Keratinocyte (primary cell): ENCODE data around the gene FAM107B. TPM values are rescaled to one million over a fixed set of nuclear protein-coding genes. Genes with fewer than 3 reads are reported as not detected.

Experiments used
- DNase-seq: peaks from one replicate; pipeline ENCODE4 v3.0.0-alpha.2; 2011; ENCODE audit warnings: low read depth, missing footprints, low spot score
- FAIRE-seq: peaks from 2 replicates; lab custom pipeline; 2011; peaks lifted over from hg19 to GRCh38; lab: Jason Lieb, UNC
- H2AFZ ChIP-seq: 2 replicates; pipeline ENCODE4 v1.6.0; 2012; ENCODE audit warnings: low read length, control low read depth, inconsistent platforms; ENCODE audit not compliant: control insufficient read depth
- H3K27ac ChIP-seq: 2 replicates; pipeline ENCODE4 v1.5.1; 2011; ENCODE audit warnings: low read length; ENCODE audit not compliant: control insufficient read depth, insufficient read depth
- H3K27me3 ChIP-seq: 3 replicates; pipeline ENCODE4 v1.6.0; 2011; ENCODE audit warnings: low read length; ENCODE audit not compliant: control insufficient read depth, insufficient read depth; ENCODE audit errors: extremely low read depth
- H3K36me3 ChIP-seq, 2 experiments: 2 replicates in 1 of 2; 3 replicates in 1 of 2; pipeline ENCODE4 v1.5.1; 2011; ENCODE audit warnings: low read length in 2 of 2, mild to moderate bottlenecking in 1 of 2; ENCODE audit not compliant: control insufficient read depth in 2 of 2, insufficient read depth in 2 of 2; ENCODE audit errors: extremely low read depth in 1 of 2
- H3K4me1 ChIP-seq: 3 replicates; pipeline ENCODE4 v1.5.1; 2011; ENCODE audit warnings: low read length; ENCODE audit not compliant: control insufficient read depth, insufficient read depth; ENCODE audit errors: extremely low read depth
- H3K4me2 ChIP-seq: 3 replicates; pipeline ENCODE4 v1.6.0; 2011; ENCODE audit warnings: low read depth, low read length; ENCODE audit not compliant: control insufficient read depth, insufficient read depth; ENCODE audit errors: extremely low read depth
- H3K4me3 ChIP-seq, 3 experiments: fragments of 200-600 bp in 1 of 3; sonication (generic) in 1 of 3; 2 replicates in 2 of 3; 3 replicates in 1 of 3; pipeline ENCODE4 v1.5.1; 2011 to 2016; ENCODE audit warnings: low read length in 3 of 3, mild to moderate bottlenecking in 3 of 3, control low read depth in 2 of 3, inconsistent platforms in 1 of 3, low read depth in 1 of 3, mixed read lengths in 1 of 3, mixed run types in 1 of 3, moderate library complexity in 1 of 3; ENCODE audit not compliant: control insufficient read depth in 2 of 3, insufficient read depth in 2 of 3; ENCODE audit errors: extremely low read depth in 1 of 3
- H3K79me2 ChIP-seq: 2 replicates; pipeline ENCODE4 v1.6.0; 2012; ENCODE audit warnings: low read length; ENCODE audit not compliant: control insufficient read depth, insufficient read depth
- H3K9ac ChIP-seq: 3 replicates; pipeline ENCODE4 v1.6.0; 2011; ENCODE audit warnings: low read length; ENCODE audit not compliant: control insufficient read depth, insufficient read depth; ENCODE audit errors: extremely low read depth
- H3K9me1 ChIP-seq: 3 replicates; pipeline ENCODE4 v1.6.0; 2011; ENCODE audit warnings: low read length; ENCODE audit not compliant: control insufficient read depth, insufficient read depth; ENCODE audit errors: extremely low read depth
- H3K9me3 ChIP-seq: 2 replicates; pipeline ENCODE4 v1.5.1; 2012; ENCODE audit warnings: low read depth, low read length; ENCODE audit not compliant: control insufficient read depth
- H4K20me1 ChIP-seq: 3 replicates; pipeline ENCODE4 v1.6.0; 2011; ENCODE audit warnings: low read length; ENCODE audit not compliant: control insufficient read depth, insufficient read depth; ENCODE audit errors: extremely low read depth
- EZH2 ChIP-seq: IDR thresholded peaks from one replicate; pipeline ENCODE4 v1.6.1; 2012; ENCODE audit warnings: inconsistent platforms, mild to moderate bottlenecking, low read length, moderate library complexity
- dilution Hi-C: fragments of 300-500 bp; cut with MboI; formaldehyde crosslinking; loops from one replicate; pipeline ENCODE4 v1.7.0; 2020; ENCODE audit warnings: low sequenced_read_pairs; ENCODE audit not compliant: extremely low pct_ligation_motif_present
- polyA plus RNA-seq, 5 experiments: library from polyadenylated mRNA; depleted of rRNA in 3 of 5; stranded (reverse) in 3 of 5; stranded (forward) in 1 of 5; unstranded in 1 of 5; fragments of >200 nt; gene quantifications; 1 replicate in 1 of 5; 2 replicates in 3 of 5; 3 replicates in 1 of 5; pipeline versions ENCODE4 v1.2.1 to v1.2.3, GENCODE V29; 2011 to 2012; ENCODE audit warnings: missing spikeins in 2 of 5, low read depth in 1 of 5, low replicate concordance in 1 of 5
- TF ChIP-seq, protein P1 (sequence below), 3 experiments: IDR thresholded peaks in 1 of 3; conservative IDR thresholded peaks in 1 of 3; optimal IDR thresholded peaks in 1 of 3; 2 replicates in 2 of 3; 3 replicates in 1 of 3; pipeline versions ENCODE3 to v1.5.1; 2011; ENCODE audit warnings: low read length in 3 of 3, mild to moderate bottlenecking in 3 of 3, moderate library complexity in 2 of 3, control low read depth in 1 of 3, inconsistent platforms in 1 of 3; ENCODE audit not compliant: insufficient read depth in 2 of 3; ENCODE audit errors: extremely low read depth in 1 of 3

The FAM107B gene
- polyA plus RNA-seq, 1 donor (not counting 4 experiments of a cell fraction or from before 2014, with no cell fraction given) = 8.7 TPM

DNA sequence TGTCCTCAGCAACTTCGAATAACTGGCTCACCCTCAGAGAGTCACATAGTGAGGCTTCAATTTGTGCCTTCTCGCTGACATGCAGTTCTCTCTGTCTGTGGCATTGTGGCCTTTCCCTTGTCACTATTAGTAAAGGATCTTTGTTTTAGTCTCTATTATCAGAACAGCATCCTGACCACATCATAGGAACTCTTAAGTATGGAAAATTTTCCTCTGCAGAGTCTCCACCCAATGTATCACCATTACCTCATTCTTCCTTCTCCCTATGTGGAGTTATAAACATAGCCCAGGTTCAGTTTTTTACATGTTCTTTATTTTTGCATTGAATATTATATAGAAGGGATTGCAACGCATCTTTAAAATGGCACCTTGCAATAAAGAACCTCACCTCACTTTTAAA is 112.9 kb downstream of the FAM107B start:
- TF ChIP-seq EZH2 = no peak
- TF ChIP-seq, protein P1, sequence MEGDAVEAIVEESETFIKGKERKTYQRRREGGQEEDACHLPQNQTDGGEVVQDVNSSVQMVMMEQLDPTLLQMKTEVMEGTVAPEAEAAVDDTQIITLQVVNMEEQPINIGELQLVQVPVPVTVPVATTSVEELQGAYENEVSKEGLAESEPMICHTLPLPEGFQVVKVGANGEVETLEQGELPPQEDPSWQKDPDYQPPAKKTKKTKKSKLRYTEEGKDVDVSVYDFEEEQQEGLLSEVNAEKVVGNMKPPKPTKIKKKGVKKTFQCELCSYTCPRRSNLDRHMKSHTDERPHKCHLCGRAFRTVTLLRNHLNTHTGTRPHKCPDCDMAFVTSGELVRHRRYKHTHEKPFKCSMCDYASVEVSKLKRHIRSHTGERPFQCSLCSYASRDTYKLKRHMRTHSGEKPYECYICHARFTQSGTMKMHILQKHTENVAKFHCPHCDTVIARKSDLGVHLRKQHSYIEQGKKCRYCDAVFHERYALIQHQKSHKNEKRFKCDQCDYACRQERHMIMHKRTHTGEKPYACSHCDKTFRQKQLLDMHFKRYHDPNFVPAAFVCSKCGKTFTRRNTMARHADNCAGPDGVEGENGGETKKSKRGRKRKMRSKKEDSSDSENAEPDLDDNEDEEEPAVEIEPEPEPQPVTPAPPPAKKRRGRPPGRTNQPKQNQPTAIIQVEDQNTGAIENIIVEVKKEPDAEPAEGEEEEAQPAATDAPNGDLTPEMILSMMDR (optimal IDR thresholded peaks at IDR 0.05 in 1 of 3, IDR thresholded peaks at IDR 0.05 in 1 of 3, conservative IDR thresholded peaks at IDR 0.05 in 1 of 3; ENCODE audit: extremely low read depth in 1 of 3, insufficient read depth in 2 of 3, low read length in 3 of 3) = no peak
- FAIRE-seq = no peak

DNA sequence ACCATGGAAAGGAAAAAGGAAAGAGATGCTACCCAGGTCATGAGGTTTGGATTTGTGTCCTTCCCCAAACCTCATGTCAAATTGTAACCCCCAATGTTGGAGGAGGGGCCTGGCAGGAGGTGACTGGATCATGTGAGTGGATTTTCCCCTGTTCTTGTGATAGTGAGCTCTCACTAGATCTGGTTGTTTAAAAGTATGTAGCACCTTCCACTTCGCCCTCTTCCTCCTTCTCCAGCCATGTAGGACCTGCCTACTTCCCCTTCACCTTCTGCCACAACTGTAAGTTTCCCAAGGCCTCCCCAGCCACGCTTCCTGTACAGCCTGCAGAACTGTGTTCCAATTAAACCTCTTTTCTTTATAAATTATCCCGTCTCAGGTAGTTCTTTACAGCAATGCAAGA is 113.9 kb downstream of the FAM107B start:
- Histone ChIP-seq H4K20me1 (no peaks in the 10 kb centered on the region), H3K9me3 (no peaks in the 10 kb centered on the region), H3K4me1 (peaks cover 23% of the 10 kb centered on the region), H3K4me3 (no peak overlapping the region), H3K79me2 (no peaks in the 10 kb centered on the region), H3K36me3 (no peaks in the 10 kb centered on the region), H3K4me2 (no peak overlapping the region), H2AFZ (no peak overlapping the region), H3K27me3 (no peaks in the 10 kb centered on the region), H3K27ac (no peak overlapping the region), H3K9me1 (no peaks in the 10 kb centered on the region), H3K9ac (no peak overlapping the region)
- FAIRE-seq = no peak
- no peak for DNase-seq
- dilution Hi-C loops = no loop called here
- TF ChIP-seq, protein P1 (optimal IDR thresholded peaks at IDR 0.05 in 1 of 3, IDR thresholded peaks at IDR 0.05 in 1 of 3, conservative IDR thresholded peaks at IDR 0.05 in 1 of 3; ENCODE audit: extremely low read depth in 1 of 3, insufficient read depth in 2 of 3, low read length in 3 of 3) = no peak
- no peak for TF ChIP-seq EZH2

More for the DNA sequence above, 112.9 kb downstream of the FAM107B start:
- Histone ChIP-seq H3K4me2 (no peak overlapping the region), H3K9me1 (no peaks in the 10 kb centered on the region), H4K20me1 (no peaks in the 10 kb centered on the region), H3K4me1 (peaks cover 23% of the 10 kb centered on the region), H3K9ac (no peak overlapping the region), H2AFZ (no peak overlapping the region), H3K79me2 (no peaks in the 10 kb centered on the region), H3K27me3 (no peaks in the 10 kb centered on the region), H3K27ac (no peak overlapping the region), H3K36me3 (no peaks in the 10 kb centered on the region), H3K9me3 (no peaks in the 10 kb centered on the region), H3K4me3 (no peak overlapping the region)
- DNase-seq = no peak
- dilution Hi-C loops = no loop called here
